ENCODE results near the gene RNU5D-1.

RNU5D-1 gene

DNA sequence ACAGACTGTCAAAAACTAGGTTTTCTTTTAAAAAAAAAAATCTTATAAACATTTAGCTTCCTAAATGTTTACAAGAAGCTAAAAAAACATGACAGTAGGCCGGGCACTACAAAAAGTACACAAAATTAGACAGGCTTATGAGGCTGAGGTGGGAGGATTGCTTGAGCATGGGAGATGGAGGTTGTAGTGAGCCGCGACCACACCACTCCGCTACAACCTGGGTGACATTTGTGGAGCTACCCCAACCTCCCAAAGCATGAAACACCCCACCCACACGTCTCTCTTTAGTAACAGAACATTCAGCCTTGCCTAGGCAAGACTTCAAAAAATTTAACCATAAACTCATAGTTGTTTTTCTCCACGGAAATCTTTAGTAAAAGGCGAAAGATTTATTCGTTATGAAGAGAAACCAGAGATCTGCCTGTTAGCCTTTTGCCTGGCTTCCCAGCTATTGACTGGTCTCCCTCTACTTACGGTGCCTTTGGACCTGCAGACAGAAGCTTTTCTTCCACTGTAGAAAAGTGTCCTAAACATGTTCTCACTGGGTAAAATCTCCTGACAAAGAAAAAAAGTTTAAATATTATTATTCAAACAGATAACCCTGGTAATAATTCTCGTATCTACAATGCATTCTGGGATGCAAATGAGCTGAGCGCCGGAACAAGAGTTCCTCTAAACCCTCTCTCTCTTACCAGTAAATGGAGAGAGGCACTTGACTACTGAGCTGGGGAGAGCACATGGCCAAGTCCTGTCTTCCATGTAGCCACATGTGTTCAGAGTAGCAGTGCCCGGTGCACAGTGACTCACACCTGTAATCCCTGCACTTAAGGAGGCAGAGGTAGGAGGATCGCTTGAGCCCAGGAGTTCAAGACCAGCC, 9.2 kb downstream of the RNU5D-1 start (continued):
- TF ChIP-seq, protein P1, sequence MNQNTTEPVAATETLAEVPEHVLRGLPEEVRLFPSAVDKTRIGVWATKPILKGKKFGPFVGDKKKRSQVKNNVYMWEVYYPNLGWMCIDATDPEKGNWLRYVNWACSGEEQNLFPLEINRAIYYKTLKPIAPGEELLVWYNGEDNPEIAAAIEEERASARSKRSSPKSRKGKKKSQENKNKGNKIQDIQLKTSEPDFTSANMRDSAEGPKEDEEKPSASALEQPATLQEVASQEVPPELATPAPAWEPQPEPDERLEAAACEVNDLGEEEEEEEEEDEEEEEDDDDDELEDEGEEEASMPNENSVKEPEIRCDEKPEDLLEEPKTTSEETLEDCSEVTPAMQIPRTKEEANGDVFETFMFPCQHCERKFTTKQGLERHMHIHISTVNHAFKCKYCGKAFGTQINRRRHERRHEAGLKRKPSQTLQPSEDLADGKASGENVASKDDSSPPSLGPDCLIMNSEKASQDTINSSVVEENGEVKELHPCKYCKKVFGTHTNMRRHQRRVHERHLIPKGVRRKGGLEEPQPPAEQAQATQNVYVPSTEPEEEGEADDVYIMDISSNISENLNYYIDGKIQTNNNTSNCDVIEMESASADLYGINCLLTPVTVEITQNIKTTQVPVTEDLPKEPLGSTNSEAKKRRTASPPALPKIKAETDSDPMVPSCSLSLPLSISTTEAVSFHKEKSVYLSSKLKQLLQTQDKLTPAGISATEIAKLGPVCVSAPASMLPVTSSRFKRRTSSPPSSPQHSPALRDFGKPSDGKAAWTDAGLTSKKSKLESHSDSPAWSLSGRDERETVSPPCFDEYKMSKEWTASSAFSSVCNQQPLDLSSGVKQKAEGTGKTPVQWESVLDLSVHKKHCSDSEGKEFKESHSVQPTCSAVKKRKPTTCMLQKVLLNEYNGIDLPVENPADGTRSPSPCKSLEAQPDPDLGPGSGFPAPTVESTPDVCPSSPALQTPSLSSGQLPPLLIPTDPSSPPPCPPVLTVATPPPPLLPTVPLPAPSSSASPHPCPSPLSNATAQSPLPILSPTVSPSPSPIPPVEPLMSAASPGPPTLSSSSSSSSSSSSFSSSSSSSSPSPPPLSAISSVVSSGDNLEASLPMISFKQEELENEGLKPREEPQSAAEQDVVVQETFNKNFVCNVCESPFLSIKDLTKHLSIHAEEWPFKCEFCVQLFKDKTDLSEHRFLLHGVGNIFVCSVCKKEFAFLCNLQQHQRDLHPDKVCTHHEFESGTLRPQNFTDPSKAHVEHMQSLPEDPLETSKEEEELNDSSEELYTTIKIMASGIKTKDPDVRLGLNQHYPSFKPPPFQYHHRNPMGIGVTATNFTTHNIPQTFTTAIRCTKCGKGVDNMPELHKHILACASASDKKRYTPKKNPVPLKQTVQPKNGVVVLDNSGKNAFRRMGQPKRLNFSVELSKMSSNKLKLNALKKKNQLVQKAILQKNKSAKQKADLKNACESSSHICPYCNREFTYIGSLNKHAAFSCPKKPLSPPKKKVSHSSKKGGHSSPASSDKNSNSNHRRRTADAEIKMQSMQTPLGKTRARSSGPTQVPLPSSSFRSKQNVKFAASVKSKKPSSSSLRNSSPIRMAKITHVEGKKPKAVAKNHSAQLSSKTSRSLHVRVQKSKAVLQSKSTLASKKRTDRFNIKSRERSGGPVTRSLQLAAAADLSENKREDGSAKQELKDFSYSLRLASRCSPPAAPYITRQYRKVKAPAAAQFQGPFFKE (tag by site-specific recombination; IDR thresholded peaks at IDR 0.05; ENCODE audit: borderline replicate concordance) = no peak
- TF ChIP-seq, protein P2, sequence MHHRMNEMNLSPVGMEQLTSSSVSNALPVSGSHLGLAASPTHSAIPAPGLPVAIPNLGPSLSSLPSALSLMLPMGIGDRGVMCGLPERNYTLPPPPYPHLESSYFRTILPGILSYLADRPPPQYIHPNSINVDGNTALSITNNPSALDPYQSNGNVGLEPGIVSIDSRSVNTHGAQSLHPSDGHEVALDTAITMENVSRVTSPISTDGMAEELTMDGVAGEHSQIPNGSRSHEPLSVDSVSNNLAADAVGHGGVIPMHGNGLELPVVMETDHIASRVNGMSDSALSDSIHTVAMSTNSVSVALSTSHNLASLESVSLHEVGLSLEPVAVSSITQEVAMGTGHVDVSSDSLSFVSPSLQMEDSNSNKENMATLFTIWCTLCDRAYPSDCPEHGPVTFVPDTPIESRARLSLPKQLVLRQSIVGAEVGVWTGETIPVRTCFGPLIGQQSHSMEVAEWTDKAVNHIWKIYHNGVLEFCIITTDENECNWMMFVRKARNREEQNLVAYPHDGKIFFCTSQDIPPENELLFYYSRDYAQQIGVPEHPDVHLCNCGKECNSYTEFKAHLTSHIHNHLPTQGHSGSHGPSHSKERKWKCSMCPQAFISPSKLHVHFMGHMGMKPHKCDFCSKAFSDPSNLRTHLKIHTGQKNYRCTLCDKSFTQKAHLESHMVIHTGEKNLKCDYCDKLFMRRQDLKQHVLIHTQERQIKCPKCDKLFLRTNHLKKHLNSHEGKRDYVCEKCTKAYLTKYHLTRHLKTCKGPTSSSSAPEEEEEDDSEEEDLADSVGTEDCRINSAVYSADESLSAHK (tag by site-specific recombination; IDR thresholded peaks at IDR 0.05) = no peak
- TF ChIP-seq ZNF510 (tag by site-specific recombination; IDR thresholded peaks at IDR 0.05; ENCODE audit: insufficient replicate concordance) (no peak), ZBTB7A (tag by site-specific recombination; IDR thresholded peaks at IDR 0.05; ENCODE audit: low read depth) (no peak), ZNF138 (tag by site-specific recombination; IDR thresholded peaks at IDR 0.05; ENCODE audit: borderline replicate concordance) (no peak), ZNF473 (tag by site-specific recombination; IDR thresholded peaks at IDR 0.05) (no peak), KLF9 (tag by site-specific recombination; IDR thresholded peaks at IDR 0.05; ENCODE audit: low read depth) (0 out of 2 replicates have a peak, but pooled peaks have one; percentile 17), ZNF114 (tag by site-specific recombination; IDR thresholded peaks at IDR 0.05) (no peak), ZNF792 (tag by site-specific recombination; IDR thresholded peaks at IDR 0.05) (no peak), ZNF555 (tag by site-specific recombination; conservative IDR thresholded peaks at IDR 0.05) (no peak), HOXD13 (CRISPR knock-in tag; IDR thresholded peaks at IDR 0.05; ENCODE audit: borderline replicate concordance) (no peak), MZF1 (tag by site-specific recombination; IDR thresholded peaks at IDR 0.05; ENCODE audit: borderline replicate concordance) (peak; percentile 72; the same call in 1 of the 2 replicates), SP7 (tag by site-specific recombination; IDR thresholded peaks at IDR 0.05) (peak; percentile 24; the same call in 1 of the 2 replicates), ZNF324 (tag by site-specific recombination; IDR thresholded peaks at IDR 0.05) (no peak), ZNF214 (tag by site-specific recombination; IDR thresholded peaks at IDR 0.05; ENCODE audit: borderline replicate concordance) (no peak), MEIS1 (CRISPR knock-in tag; IDR thresholded peaks at IDR 0.05; ENCODE audit: borderline replicate concordance) (no peak), IKZF3 (tag by site-specific recombination; IDR thresholded peaks at IDR 0.05) (peak; percentile 9; the same call in 1 of the 2 replicates), ZNF341 (tag by site-specific recombination; IDR thresholded peaks at IDR 0.05; ENCODE audit: low read depth) (no peak)
- TF ChIP-seq, protein P3, sequence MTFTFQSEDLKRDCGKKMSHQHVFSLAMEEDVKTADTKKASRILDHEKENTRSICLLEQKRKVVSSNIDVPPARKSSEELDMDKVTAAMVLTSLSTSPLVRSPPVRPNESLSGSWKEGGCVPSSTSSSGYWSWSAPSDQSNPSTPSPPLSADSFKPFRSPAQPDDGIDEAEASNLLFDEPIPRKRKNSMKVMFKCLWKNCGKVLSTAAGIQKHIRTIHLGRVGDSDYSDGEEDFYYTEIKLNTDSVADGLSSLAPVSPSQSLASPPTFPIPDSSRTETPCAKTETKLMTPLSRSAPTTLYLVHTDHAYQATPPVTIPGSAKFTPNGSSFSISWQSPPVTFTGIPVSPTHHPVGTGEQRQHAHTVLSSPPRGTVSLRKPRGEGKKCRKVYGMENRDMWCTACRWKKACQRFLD (tag by site-specific recombination; IDR thresholded peaks at IDR 0.05) = no peak
- TF ChIP-seq, protein P4, sequence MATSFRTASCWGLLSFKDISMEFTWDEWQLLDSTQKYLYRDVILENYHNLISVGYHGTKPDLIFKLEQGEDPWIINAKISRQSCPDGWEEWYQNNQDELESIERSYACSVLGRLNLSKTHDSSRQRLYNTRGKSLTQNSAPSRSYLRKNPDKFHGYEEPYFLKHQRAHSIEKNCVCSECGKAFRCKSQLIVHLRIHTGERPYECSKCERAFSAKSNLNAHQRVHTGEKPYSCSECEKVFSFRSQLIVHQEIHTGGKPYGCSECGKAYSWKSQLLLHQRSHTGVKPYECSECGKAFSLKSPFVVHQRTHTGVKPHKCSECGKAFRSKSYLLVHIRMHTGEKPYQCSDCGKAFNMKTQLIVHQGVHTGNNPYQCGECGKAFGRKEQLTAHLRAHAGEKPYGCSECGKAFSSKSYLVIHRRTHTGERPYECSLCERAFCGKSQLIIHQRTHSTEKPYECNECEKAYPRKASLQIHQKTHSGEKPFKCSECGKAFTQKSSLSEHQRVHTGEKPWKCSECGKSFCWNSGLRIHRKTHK (tag by site-specific recombination; IDR thresholded peaks at IDR 0.05) = no peak
- TF ChIP-seq, protein P5, sequence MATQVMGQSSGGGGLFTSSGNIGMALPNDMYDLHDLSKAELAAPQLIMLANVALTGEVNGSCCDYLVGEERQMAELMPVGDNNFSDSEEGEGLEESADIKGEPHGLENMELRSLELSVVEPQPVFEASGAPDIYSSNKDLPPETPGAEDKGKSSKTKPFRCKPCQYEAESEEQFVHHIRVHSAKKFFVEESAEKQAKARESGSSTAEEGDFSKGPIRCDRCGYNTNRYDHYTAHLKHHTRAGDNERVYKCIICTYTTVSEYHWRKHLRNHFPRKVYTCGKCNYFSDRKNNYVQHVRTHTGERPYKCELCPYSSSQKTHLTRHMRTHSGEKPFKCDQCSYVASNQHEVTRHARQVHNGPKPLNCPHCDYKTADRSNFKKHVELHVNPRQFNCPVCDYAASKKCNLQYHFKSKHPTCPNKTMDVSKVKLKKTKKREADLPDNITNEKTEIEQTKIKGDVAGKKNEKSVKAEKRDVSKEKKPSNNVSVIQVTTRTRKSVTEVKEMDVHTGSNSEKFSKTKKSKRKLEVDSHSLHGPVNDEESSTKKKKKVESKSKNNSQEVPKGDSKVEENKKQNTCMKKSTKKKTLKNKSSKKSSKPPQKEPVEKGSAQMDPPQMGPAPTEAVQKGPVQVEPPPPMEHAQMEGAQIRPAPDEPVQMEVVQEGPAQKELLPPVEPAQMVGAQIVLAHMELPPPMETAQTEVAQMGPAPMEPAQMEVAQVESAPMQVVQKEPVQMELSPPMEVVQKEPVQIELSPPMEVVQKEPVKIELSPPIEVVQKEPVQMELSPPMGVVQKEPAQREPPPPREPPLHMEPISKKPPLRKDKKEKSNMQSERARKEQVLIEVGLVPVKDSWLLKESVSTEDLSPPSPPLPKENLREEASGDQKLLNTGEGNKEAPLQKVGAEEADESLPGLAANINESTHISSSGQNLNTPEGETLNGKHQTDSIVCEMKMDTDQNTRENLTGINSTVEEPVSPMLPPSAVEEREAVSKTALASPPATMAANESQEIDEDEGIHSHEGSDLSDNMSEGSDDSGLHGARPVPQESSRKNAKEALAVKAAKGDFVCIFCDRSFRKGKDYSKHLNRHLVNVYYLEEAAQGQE (tag by site-specific recombination; IDR thresholded peaks at IDR 0.05) = peak; percentile 44; the same call in 1 of the 2 replicates
- TF ChIP-seq, protein P6, sequence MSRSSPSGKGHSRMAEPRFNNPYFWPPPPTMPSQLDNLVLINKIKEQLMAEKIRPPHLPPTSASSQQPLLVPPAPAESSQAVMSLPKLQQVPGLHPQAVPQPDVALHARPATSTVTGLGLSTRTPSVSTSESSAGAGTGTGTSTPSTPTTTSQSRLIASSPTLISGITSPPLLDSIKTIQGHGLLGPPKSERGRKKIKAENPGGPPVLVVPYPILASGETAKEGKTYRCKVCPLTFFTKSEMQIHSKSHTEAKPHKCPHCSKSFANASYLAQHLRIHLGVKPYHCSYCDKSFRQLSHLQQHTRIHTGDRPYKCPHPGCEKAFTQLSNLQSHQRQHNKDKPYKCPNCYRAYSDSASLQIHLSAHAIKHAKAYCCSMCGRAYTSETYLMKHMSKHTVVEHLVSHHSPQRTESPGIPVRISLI (tag by site-specific recombination; IDR thresholded peaks at IDR 0.05) = peak; percentile 83
